ENCODE data around the gene SLBP. TPM values are rescaled to one million over a fixed set of nuclear protein-coding genes. Genes with fewer than 3 reads are reported as not detected.

SLBP gene
- total and polyA plus RNA-seq, 3 donors from 2014 or later, result 118 to 173 (median 137) TPM

DNA sequence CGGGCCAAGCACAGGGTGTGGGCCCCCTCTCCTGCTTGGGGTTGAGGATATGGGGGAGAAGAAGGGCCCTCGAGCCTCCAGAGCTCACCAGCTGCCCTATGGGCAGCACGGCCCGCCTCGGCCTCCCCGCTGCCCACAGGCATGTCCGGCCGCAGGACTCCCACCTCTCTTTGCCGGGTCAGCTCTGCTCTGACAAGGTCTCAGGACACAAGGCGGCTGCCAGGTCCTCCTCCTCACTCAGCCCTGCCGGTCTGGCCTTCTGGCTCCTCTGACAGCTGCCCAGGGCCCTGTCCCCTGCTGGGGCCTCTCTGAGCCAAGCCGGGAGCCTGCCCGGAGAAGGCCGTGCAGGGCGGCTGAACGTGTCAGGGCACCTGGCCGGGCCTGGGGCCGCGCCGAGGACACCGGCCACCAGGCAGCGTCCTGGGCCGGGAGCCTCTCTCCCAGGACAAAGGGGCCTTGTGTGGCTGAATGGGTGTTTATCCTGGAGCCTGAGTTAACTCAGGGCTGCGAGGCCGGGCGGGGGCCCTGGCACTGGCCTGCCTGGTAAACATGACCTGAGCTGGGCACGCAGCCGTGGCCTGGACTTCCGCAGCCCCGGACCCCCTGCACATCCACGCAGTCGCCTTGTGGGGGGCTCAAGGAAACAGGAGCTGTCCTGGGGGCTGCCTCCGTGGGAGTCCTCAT, 34.9 kb upstream of the SLBP start:
- TF ChIP-seq, protein P1, sequence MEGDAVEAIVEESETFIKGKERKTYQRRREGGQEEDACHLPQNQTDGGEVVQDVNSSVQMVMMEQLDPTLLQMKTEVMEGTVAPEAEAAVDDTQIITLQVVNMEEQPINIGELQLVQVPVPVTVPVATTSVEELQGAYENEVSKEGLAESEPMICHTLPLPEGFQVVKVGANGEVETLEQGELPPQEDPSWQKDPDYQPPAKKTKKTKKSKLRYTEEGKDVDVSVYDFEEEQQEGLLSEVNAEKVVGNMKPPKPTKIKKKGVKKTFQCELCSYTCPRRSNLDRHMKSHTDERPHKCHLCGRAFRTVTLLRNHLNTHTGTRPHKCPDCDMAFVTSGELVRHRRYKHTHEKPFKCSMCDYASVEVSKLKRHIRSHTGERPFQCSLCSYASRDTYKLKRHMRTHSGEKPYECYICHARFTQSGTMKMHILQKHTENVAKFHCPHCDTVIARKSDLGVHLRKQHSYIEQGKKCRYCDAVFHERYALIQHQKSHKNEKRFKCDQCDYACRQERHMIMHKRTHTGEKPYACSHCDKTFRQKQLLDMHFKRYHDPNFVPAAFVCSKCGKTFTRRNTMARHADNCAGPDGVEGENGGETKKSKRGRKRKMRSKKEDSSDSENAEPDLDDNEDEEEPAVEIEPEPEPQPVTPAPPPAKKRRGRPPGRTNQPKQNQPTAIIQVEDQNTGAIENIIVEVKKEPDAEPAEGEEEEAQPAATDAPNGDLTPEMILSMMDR (IDR thresholded peaks at IDR 0.05), result no peak
- no peak for TF ChIP-seq POLR2A (IDR thresholded peaks at IDR 0.05)

GRCh38 chr4:1746265-1746691, 34.2 kb upstream of the SLBP start:
- DNase-seq, result peak; percentile 74
- intact Hi-C loops (cut with DNase I; ENCODE audit: low total_unique reads), result no loop called here
- no peaks in the 10 kb centered on the region for H3K4me1 ChIP-seq
- 29 to 58% methylated on average over 7 to 17 of the region's 17 CpGs for WGBS, 2 donors
- H3K4me3 ChIP-seq, result no peak overlapping the region
- H3K36me3 ChIP-seq (ENCODE audit: low read depth, missing control alignments), result no peaks in the 10 kb centered on the region
- TF ChIP-seq POLR2A (IDR thresholded peaks at IDR 0.05), result no peak
- TF ChIP-seq, protein P1 (IDR thresholded peaks at IDR 0.05), result peak; percentile 65 to 78 (median 67)
- H3K27ac ChIP-seq, result no peak overlapping the region
- H3K27me3 ChIP-seq, result no peaks in the 10 kb centered on the region
- no peaks in the 10 kb centered on the region for H3K9me3 ChIP-seq

More for the DNA sequence above, 34.9 kb upstream of the SLBP start:
- no peaks in the 10 kb centered on the region for H3K9me3 ChIP-seq
- intact Hi-C loops (cut with DNase I; ENCODE audit: low total_unique reads), result no loop called here
- H3K4me1 ChIP-seq, result no peaks in the 10 kb centered on the region
- WGBS, 2 donors, result 73 to 82% methylated on average over 15 to 32 of the region's 33 CpGs
- H3K4me3 ChIP-seq, result no peak overlapping the region
- no peak overlapping the region for H3K27ac ChIP-seq
- H3K27me3 ChIP-seq, result no peaks in the 10 kb centered on the region
- DNase-seq, result peak; percentile 43
- no peaks in the 10 kb centered on the region for H3K36me3 ChIP-seq (ENCODE audit: low read depth, missing control alignments)

- DNase-seq, result no peak
- no peaks in the 10 kb centered on the region for H3K36me3 ChIP-seq (ENCODE audit: low read depth, missing control alignments)
Measured at GRCh38 chr4:1745697-1746096, 33.6 kb upstream of the SLBP start.

DNA sequence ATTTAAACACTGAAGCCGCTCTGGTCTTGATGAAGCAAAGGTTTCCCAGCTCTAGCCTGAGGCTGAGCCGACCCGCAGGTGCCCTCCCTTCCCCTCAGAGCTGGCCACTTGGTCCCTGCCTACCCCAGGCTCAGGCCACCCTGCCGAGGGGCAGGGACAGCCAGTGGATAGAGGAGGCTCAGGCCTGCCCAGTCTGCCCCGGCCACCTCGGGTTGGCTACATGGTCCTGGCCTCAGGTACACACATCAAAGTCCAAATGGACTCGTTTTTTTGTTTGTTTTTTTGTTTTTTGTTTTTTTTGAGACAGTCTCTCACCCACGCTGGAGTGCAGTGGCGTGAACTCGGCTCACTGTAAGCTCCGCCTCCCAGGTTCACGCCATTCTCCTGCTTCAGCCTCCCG, 33.0 kb upstream of the SLBP start:
- no peaks in the 10 kb centered on the region for H3K36me3 ChIP-seq (ENCODE audit: low read depth, missing control alignments)
- DNase-seq, result no peak
- 91 to 94% methylated on average over 13 of the region's 13 CpGs for WGBS, 2 donors
- H3K4me3 ChIP-seq, result no peak overlapping the region
- no peak overlapping the region for H3K27ac ChIP-seq
- no peaks in the 10 kb centered on the region for H3K4me1 ChIP-seq
- TF ChIP-seq, protein P1 (IDR thresholded peaks at IDR 0.05), result no peak
- TF ChIP-seq POLR2A (IDR thresholded peaks at IDR 0.05), result no peak
- H3K27me3 ChIP-seq, result no peaks in the 10 kb centered on the region
- no peaks in the 10 kb centered on the region for H3K9me3 ChIP-seq
- intact Hi-C loops (cut with DNase I; ENCODE audit: low total_unique reads), result no loop called here

More at GRCh38 chr4:1745697-1746096, 33.6 kb upstream of the SLBP start:
- Histone ChIP-seq H3K27ac (no peak overlapping the region), H3K4me1 (no peaks in the 10 kb centered on the region), H3K9me3 (no peaks in the 10 kb centered on the region), H3K4me3 (no peak overlapping the region), H3K27me3 (no peaks in the 10 kb centered on the region)
- 91 to 98% methylated on average over 7 to 12 of the region's 12 CpGs for WGBS, 2 donors
- TF ChIP-seq, protein P1 (IDR thresholded peaks at IDR 0.05), result no peak
- intact Hi-C loops (cut with DNase I; ENCODE audit: low total_unique reads), result no loop called here

DNA sequence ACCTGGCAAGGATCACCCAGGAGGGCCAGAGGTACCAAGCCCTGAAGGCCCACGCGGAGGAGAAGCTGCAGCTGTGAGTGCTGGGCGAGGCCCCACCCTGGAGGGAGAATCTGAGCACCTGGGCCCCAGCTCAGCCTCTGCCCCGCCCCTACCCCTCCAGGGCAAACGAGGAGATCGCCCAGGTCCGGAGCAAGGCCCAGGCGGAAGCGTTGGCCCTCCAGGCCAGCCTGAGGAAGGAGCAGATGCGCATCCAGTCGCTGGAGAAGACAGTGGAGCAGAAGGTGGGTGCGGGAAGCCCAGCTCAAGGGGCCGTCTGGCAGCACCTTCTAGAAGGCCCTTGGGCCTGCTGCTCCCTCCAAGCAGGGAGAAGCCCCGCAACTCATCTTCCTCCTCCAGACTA, 32.4 kb upstream of the SLBP start:
- Histone ChIP-seq H3K27me3 (no peaks in the 10 kb centered on the region), H3K4me3 (no peak overlapping the region), H3K4me1 (no peaks in the 10 kb centered on the region), H3K27ac (no peak overlapping the region), H3K36me3 (ENCODE audit: low read depth, missing control alignments) (no peaks in the 10 kb centered on the region), H3K9me3 (no peaks in the 10 kb centered on the region)
- intact Hi-C loops (cut with DNase I; ENCODE audit: low total_unique reads), result no loop called here
- DNase-seq, result no peak
- WGBS, 2 donors, result 90 to 93% methylated on average over 14 of the region's 14 CpGs
- TF ChIP-seq POLR2A (IDR thresholded peaks at IDR 0.05), result no peak
- TF ChIP-seq, protein P1 (IDR thresholded peaks at IDR 0.05), result no peak
